H1 (cell line): ENCODE results near the gene VRK2. TPM values are rescaled to one million over a fixed set of nuclear protein-coding genes. Genes with fewer than 3 reads are reported as not detected.
"Not testable (repeated sequence)": the region's sequence is repeated elsewhere in the genome, so short reads cannot be mapped to it uniquely, and the experiment has no call there.

ENCODE experiments used
- CTCF ChIA-PET: fragments of 300-600 bp; sonication (Branson Sonifier 250); formaldehyde crosslinking; loops from one replicate; lab custom pipeline; 2021; ENCODE audit not compliant: partially characterized antibody; lab: Charles Lee
- POLR2A ChIA-PET: fragments of 300-600 bp; sonication (Branson Sonifier 250); formaldehyde crosslinking; loops from one replicate; lab custom pipeline; 2021; ENCODE audit warnings: inconsistent platforms; ENCODE audit not compliant: partially characterized antibody; lab: Charles Lee
- DNase-seq, 2 experiments: peaks; one replicate each; pipeline versions ENCODE4 v3.0.0 to v3.0.0-alpha.2; 2010 to 2022; ENCODE audit warnings: low spot score in 2 of 2, low read depth in 1 of 2, mixed read lengths in 1 of 2
- FAIRE-seq: peaks from 2 replicates; lab custom pipeline; 2011; peaks lifted over from hg19 to GRCh38; lab: Jason Lieb, UNC
- H2AFZ ChIP-seq: 2 replicates; pipeline ENCODE4 v1.8.1; 2012; ENCODE audit warnings: low read length, inconsistent platforms
- H2AK5ac ChIP-seq: 2 replicates; pipeline ENCODE4 v1.6.1; 2013; ENCODE audit warnings: low read depth, low read length
- H2BK120ac ChIP-seq: replicated peaks from 2 replicates; pipeline ENCODE3; 2013; ENCODE audit warnings: low read depth, low read length, inconsistent platforms
- H2BK12ac ChIP-seq: 2 replicates; pipeline ENCODE4 v1.6.1; 2013; ENCODE audit warnings: low read depth, low read length
- H2BK15ac ChIP-seq: 2 replicates; pipeline ENCODE4 v1.6.1; 2013; ENCODE audit warnings: low read length
- H2BK20ac ChIP-seq: 2 replicates; pipeline ENCODE4 v1.6.1; 2013; ENCODE audit warnings: low read length
- H2BK5ac ChIP-seq: 2 replicates; pipeline ENCODE4 v1.6.1; 2013; ENCODE audit warnings: low read depth, low read length
- H3K14ac ChIP-seq: 2 replicates; pipeline ENCODE4 v1.6.1; 2013; ENCODE audit warnings: inconsistent platforms; ENCODE audit not compliant: insufficient read length
- H3K18ac ChIP-seq: 2 replicates; pipeline ENCODE4 v1.6.1; 2013; ENCODE audit warnings: low read length; ENCODE audit errors: extremely low read depth
- H3K23ac ChIP-seq: 2 replicates; pipeline ENCODE4 v1.6.1; 2013; ENCODE audit warnings: inconsistent platforms; ENCODE audit not compliant: insufficient read length
- H3K23me2 ChIP-seq: 2 replicates; pipeline ENCODE4 v1.6.1; 2013; ENCODE audit warnings: low read depth, low read length
- H3K27ac ChIP-seq: 2 replicates; pipeline ENCODE4 v1.6.1; 2011; ENCODE audit warnings: low read depth, low read length, inconsistent platforms
- H3K27me3 ChIP-seq, 4 experiments: replicated peaks in 1 of 4; 1 replicate in 1 of 4; 2 replicates in 3 of 4; pipeline versions ENCODE4 v1.6.1 to v1.8.1; 2011 to 2013; ENCODE audit warnings: low read length in 3 of 4, mild to moderate bottlenecking in 3 of 4, inconsistent platforms in 2 of 4, mixed read lengths in 2 of 4, moderate library complexity in 1 of 4; ENCODE audit not compliant: control insufficient read depth in 3 of 4, insufficient read depth in 3 of 4; ENCODE audit errors: extremely low read depth in 1 of 4
- H3K36me3 ChIP-seq, 4 experiments: 2 replicates each; pipeline versions ENCODE4 v1.6.1 to v1.8.1; 2011 to 2013; ENCODE audit warnings: mild to moderate bottlenecking in 4 of 4, low read length in 3 of 4, moderate library complexity in 2 of 4, control low read depth in 1 of 4, inconsistent platforms in 1 of 4; ENCODE audit not compliant: insufficient read depth in 4 of 4, control insufficient read depth in 2 of 4
- H3K4ac ChIP-seq: replicated peaks from 2 replicates; pipeline ENCODE3; 2013; ENCODE audit warnings: low read length, low read depth, mixed read lengths, inconsistent platforms; ENCODE audit not compliant: insufficient read length
- H3K4me1 ChIP-seq, 4 experiments: replicated peaks in 1 of 4; 1 replicate in 1 of 4; 2 replicates in 3 of 4; pipeline versions ENCODE4 v1.6.1 to v1.8.1; 2011 to 2013; ENCODE audit warnings: low read length in 3 of 4, inconsistent platforms in 2 of 4, mixed read lengths in 1 of 4; ENCODE audit not compliant: insufficient read depth in 4 of 4, control insufficient read depth in 3 of 4
- H3K4me2 ChIP-seq, 2 experiments: 2 replicates each; pipeline versions ENCODE4 v1.6.1 to v1.8.1; 2011 to 2013; ENCODE audit warnings: low read depth in 2 of 2, low read length in 2 of 2, control low read depth in 1 of 2, inconsistent platforms in 1 of 2, mild to moderate bottlenecking in 1 of 2; ENCODE audit not compliant: insufficient read depth in 1 of 2
- H3K4me3 ChIP-seq, 4 experiments: fragments of 200-600, 300-600 bp in 1 of 4; sonication (generic), shearing (Covaris generic), sonication (Bioruptor Twin) in 1 of 4; 2 replicates each; pipeline versions ENCODE4 v1.5.1 to v1.8.1; 2011 to 2016; ENCODE audit warnings: low read length in 4 of 4, low read depth in 3 of 4, control low read depth in 2 of 4, inconsistent platforms in 2 of 4, mild to moderate bottlenecking in 2 of 4, mixed read lengths in 1 of 4, moderate library complexity in 1 of 4; ENCODE audit not compliant: insufficient read depth in 2 of 4; ENCODE audit errors: extremely low read depth in 1 of 4
- H3K56ac ChIP-seq: replicated peaks from 2 replicates; pipeline ENCODE3; 2013; ENCODE audit warnings: low read depth, mild to moderate bottlenecking, mixed read lengths, low read length, inconsistent platforms; ENCODE audit not compliant: insufficient read length
- H3K79me1 ChIP-seq: 2 replicates; pipeline ENCODE4 v1.6.1; 2013; ENCODE audit warnings: low read depth, low read length, control low read depth
- H3K79me2 ChIP-seq, 2 experiments: 2 replicates each; pipeline versions ENCODE4 v1.6.1 to v1.8.1; 2012 to 2013; ENCODE audit warnings: low read length in 2 of 2, mild to moderate bottlenecking in 2 of 2, inconsistent platforms in 1 of 2; ENCODE audit not compliant: insufficient read depth in 2 of 2, control insufficient read depth in 1 of 2
- H3K9ac ChIP-seq, 4 experiments: replicated peaks in 1 of 4; 1 replicate in 1 of 4; 2 replicates in 3 of 4; pipeline versions ENCODE4 v1.6.1 to v1.8.1; 2011 to 2013; ENCODE audit warnings: low read depth in 3 of 4, low read length in 3 of 4, control low read depth in 2 of 4, mild to moderate bottlenecking in 2 of 4, moderate library complexity in 2 of 4, inconsistent platforms in 1 of 4; ENCODE audit errors: extremely low read depth in 1 of 4
- H3K9me3 ChIP-seq, 2 experiments: 2 replicates each; pipeline versions ENCODE4 v1.6.1 to v1.8.1; 2012 to 2013; ENCODE audit warnings: mild to moderate bottlenecking in 2 of 2, moderate library complexity in 2 of 2, control low read depth in 1 of 2, inconsistent platforms in 1 of 2, low read depth in 1 of 2, low read length in 1 of 2, mixed read lengths in 1 of 2; ENCODE audit not compliant: insufficient read depth in 2 of 2
- H4K20me1 ChIP-seq, 2 experiments: replicated peaks in 1 of 2; 2 replicates each; pipeline versions ENCODE3 to v1.8.1; 2011 to 2013; ENCODE audit warnings: inconsistent platforms in 2 of 2, low read length in 2 of 2, mild to moderate bottlenecking in 1 of 2; ENCODE audit not compliant: insufficient read depth in 2 of 2, control insufficient read depth in 1 of 2
- H4K5ac ChIP-seq: 2 replicates; pipeline ENCODE4 v1.6.1; 2013; ENCODE audit warnings: low read length, low read depth, mixed read lengths, inconsistent platforms; ENCODE audit not compliant: insufficient read length
- H4K8ac ChIP-seq: 2 replicates; pipeline ENCODE4 v1.8.0; 2013; ENCODE audit warnings: mild to moderate bottlenecking, moderate library complexity, low read length, inconsistent platforms; ENCODE audit not compliant: insufficient read depth; ENCODE audit errors: extremely low read depth
- H4K91ac ChIP-seq: replicated peaks from 2 replicates; pipeline ENCODE3; 2013; ENCODE audit warnings: low read length, mixed read lengths, inconsistent platforms; ENCODE audit not compliant: insufficient read length
- POLR2AphosphoS5 ChIP-seq: IDR thresholded peaks from 2 replicates; pipeline ENCODE4 v1.6.1; 2011; ENCODE audit warnings: low read depth, low read length
- RBBP5 ChIP-seq: IDR thresholded peaks from 2 replicates; pipeline ENCODE4 v1.7.1; 2012; ENCODE audit warnings: low read depth, mild to moderate bottlenecking, inconsistent platforms, low read length, moderate library complexity, borderline replicate concordance
- WGBS, 2 experiments: shearing (Covaris generic) in 1 of 2; methylation state at CpG; one replicate each; pipeline versions ENCODE4 v1.1.6 to v1.1.7; 2013 to 2015; ENCODE audit warnings: low lambda C conversion rate in 2 of 2, mixed read lengths in 2 of 2, inconsistent platforms in 1 of 2, low coverage in 1 of 2, missing lambda C conversion rate in 1 of 2; ENCODE audit not compliant: insufficient replicate concordance in 2 of 2, insufficient coverage in 1 of 2, insufficient read length in 1 of 2; ENCODE audit errors: extremely low coverage in 1 of 2, missing lambda C conversion rate in 1 of 2; 5-methylcytosine and 5-hydroxymethylcytosine counted together
- polyA plus RNA-seq, 7 experiments: library from polyadenylated mRNA; depleted of rRNA in 3 of 7; stranded (reverse) in 5 of 7; unstranded in 2 of 7; fragments of >200 nt in 5 of 7; fragments of 200-250 nt in 2 of 7; gene quantifications; 1 replicate in 5 of 7; 2 replicates in 1 of 7; 4 replicates in 1 of 7; pipeline versions ENCODE4 v1.2.1 to v1.2.3, GENCODE V29; 2011 to 2013; ENCODE audit warnings: missing spikeins in 2 of 7, mixed read lengths in 2 of 7
- total RNA-seq: library from RNA; stranded (reverse); fragmentation: NEBNext Ultra II Directional; extraction: Animal tissue kit (Norgen Biotek cat#: 25700); gene quantifications from 2 replicates; pipeline ENCODE4 v1.2.1, GENCODE V29; 2021

The VRK2 gene
- total and polyA plus RNA-seq, 2 of the 8 experiments (the other 6 are each of a cell fraction or from before 2014, with no cell fraction given), result 7.6 to 27.8 TPM

DNA sequence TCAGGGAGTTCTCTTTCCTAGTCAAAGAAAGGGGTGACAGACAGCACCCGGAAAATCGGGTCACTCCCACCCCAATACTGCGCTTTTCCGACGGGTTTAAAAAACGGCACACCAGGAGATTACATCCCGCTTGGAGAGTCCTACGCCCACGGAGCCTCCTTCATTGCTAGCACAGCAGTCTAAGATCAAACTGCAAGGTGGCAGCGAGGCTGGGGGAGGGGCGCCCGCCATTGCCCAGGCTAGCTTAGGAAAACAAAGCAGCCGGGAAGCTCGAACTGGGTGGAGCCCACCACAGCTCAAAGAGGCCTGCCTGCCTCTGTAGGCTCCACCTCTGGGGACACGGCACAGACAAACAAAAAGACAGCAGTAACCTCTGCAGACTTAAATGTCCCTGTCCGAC, 125.2 kb downstream of the VRK2 start:
- POLR2A ChIA-PET, H3K79me2 ChIP-seq, H2BK15ac ChIP-seq, H3K56ac ChIP-seq, H3K27ac ChIP-seq, H3K23ac ChIP-seq, H2BK20ac ChIP-seq, H3K23me2 ChIP-seq, H4K91ac ChIP-seq, H3K79me1 ChIP-seq, H3K36me3 ChIP-seq, H4K20me1 ChIP-seq, FAIRE-seq: not testable (repeated sequence)
- WGBS, 2 experiments, result 78% methylated on average over 16 of the region's 16 CpGs; no CpG with 5 or more reads in 1 of the 2 experiments
- TF ChIP-seq POLR2AphosphoS5, result 0 out of 2 replicates have a peak, but pooled peaks have one; percentile 8
- 0 out of 2 replicates have a peak, but pooled peaks have one; percentile 46 for TF ChIP-seq RBBP5
- TF ChIP-seq, all 59 proteins: peak for 2; not testable (repeated sequence) for 57
- Histone ChIP-seq H3K18ac (0 out of 2 replicates have a peak overlapping the region, but pooled peaks have one; percentile 36), H3K4me2 (peak overlapping the region; percentile 21 to 39; a peak in 1 of 4 replicates)
- not testable (repeated sequence) for H2AK5ac ChIP-seq, H2BK12ac ChIP-seq, H3K14ac ChIP-seq, H4K5ac ChIP-seq, H4K8ac ChIP-seq, H2AFZ ChIP-seq, H3K27me3 ChIP-seq, H3K4me1 ChIP-seq, H2BK120ac ChIP-seq, H3K9me3 ChIP-seq, H3K4me3 ChIP-seq, H2BK5ac ChIP-seq, H3K9ac ChIP-seq, H3K4ac ChIP-seq
- peak in 1 of 2 experiments; percentile 60 for DNase-seq
- CTCF ChIA-PET, result interaction anchor here (1.4 to 1.6 kb wide), 2 partner anchors 11 to 13 kb away, joined by 5 read pairs; no protein-coding TSS in a partner anchor
